Measurements from ENCODE around the gene PAQR6.
A peak's percentile ranks its signal among the peaks of the same experiment; 100 is the strongest.

PAQR6 gene

DNA sequence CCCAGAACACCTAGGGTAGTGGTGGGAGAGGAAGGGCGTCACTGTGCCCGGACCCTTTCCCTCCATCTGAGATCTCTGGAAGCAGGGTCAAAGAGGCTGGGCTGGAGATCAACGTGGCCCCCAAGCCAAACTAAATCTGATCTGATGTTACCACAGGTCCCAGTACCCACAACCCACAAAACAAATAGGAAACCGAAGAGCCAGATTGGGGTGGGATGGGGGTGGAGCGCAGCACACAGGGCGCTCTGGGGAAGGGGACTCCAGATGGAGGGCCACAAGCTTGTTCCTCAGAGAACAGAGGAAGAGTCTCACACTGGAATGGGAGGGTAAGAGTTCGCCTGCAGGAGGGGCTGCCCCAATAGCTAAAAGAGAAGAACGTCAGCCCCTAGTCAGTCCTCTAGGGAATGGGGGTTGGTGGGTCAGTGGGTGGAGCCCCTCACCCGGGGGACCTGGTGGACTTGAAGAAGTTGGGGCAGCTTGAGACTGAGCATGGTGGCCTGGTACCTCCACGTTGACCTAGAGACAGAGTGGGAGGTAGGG is 1.5 kb downstream of the PAQR6 start:
- peak overlapping the region in 1 of 2 donors; percentile 57 for H3K4me3 ChIP-seq (ENCODE audit: low read length in 2 of 2)
- H3K27ac ChIP-seq (ENCODE audit: low read length): no peak overlapping the region
- H3K27me3 ChIP-seq (ENCODE audit: control insufficient read depth in 1 of 2, insufficient read depth in 2 of 2, low read length in 2 of 2): peaks cover 22 to 32% of the 10 kb centered on the region in 2 donors
- peaks cover 15 to 20% of the 10 kb centered on the region in 2 donors for H3K36me3 ChIP-seq (ENCODE audit: control insufficient read depth in 2 of 2, insufficient read depth in 2 of 2, low read length in 2 of 2)
- H3K4me1 ChIP-seq (ENCODE audit: control insufficient read depth, insufficient read depth, low read length): peaks cover 32% of the 10 kb centered on the region
- no peaks in the 10 kb centered on the region for H3K9me3 ChIP-seq (ENCODE audit: control insufficient read depth in 2 of 2, low read length in 2 of 2)
- H3K9ac ChIP-seq (ENCODE audit: low read length in 2 of 2): no peak overlapping the region

DNA sequence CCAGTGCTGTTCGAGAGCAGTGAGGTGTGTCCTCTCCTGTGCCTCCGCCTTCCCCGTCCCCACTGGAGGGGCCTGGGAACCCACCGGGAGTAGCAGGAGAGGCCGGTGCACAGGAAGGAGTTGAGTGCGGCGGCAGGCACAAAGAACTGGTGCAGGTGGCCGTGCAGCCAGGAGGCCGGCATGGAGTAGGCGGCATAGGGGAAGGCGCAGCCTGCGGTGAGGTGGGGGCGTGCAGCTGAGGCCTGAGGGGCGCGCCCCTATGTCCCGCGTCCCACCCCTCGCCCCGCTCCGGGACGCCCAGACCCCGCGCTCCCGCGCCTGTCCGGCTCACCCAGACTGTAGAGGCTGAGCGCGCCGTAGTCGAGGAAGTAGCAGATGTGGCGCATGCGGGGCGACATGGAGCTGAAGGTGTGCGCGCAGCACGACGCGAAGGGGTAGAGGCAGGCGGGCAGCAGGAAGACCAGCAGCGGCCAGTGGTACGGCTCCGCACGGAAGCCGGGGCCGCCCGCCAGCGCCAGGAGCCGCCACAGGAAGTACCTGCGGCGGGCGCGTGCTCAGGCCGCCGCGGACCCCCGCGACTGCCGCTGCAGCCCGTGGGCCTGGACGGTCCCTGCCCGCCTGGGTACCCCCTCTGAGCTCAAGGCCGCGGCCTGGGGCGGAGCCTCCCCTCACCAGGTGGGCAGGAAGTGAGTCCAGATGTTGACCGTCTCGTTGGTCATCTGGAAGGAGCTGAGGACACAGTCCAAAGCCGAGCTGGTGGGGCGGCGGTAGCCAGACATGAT is 2.2 kb downstream of the PAQR6 start:
- H3K36me3 ChIP-seq (ENCODE audit: control insufficient read depth in 2 of 2, insufficient read depth in 2 of 2, low read length in 2 of 2): peaks cover 14% of the 10 kb centered on the region in 2 donors
- peaks cover 22 to 32% of the 10 kb centered on the region in 2 donors for H3K27me3 ChIP-seq (ENCODE audit: control insufficient read depth in 1 of 2, insufficient read depth in 2 of 2, low read length in 2 of 2)
- no peaks in the 10 kb centered on the region for H3K9me3 ChIP-seq (ENCODE audit: control insufficient read depth in 2 of 2, low read length in 2 of 2)
- H3K4me3 ChIP-seq (ENCODE audit: low read length in 2 of 2): peak overlapping the region in 1 of 2 donors; percentile 57
- H3K4me1 ChIP-seq (ENCODE audit: control insufficient read depth, insufficient read depth, low read length): peaks cover 31% of the 10 kb centered on the region
- no peak overlapping the region for H3K9ac ChIP-seq (ENCODE audit: low read length in 2 of 2)
- H3K27ac ChIP-seq (ENCODE audit: low read length): no peak overlapping the region

DNA sequence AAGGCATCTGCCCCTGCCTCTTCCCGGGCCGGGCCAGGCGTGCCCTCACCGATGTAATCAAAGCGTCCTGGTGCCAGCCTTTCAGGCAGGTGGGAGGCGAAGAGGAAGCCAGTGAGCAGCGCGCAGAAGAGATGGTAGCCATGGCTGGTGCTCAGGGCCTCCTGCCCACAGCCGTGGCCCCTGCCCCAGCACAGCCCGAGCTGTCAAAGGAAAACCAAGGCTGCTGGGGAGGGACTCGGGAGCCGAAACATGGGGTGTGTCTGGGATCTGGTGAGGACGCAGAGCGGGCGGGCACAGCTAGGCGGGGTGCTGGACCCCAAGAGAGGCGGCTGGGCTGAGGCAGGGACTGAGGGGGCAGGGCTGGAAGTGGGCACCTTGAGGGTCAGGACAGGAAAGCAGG is 3.1 kb downstream of the PAQR6 start:
- Histone ChIP-seq H3K4me3 (ENCODE audit: low read length in 2 of 2) (no peak overlapping the region), H3K27ac (ENCODE audit: low read length) (no peak overlapping the region), H3K4me1 (ENCODE audit: control insufficient read depth, insufficient read depth, low read length) (peaks cover 30% of the 10 kb centered on the region), H3K9ac (ENCODE audit: low read length in 2 of 2) (no peak overlapping the region), H3K36me3 (ENCODE audit: control insufficient read depth in 2 of 2, insufficient read depth in 2 of 2, low read length in 2 of 2) (peaks cover 4 to 13% of the 10 kb centered on the region in 2 donors), H3K27me3 (ENCODE audit: control insufficient read depth in 1 of 2, insufficient read depth in 2 of 2, low read length in 2 of 2) (peaks cover 22 to 32% of the 10 kb centered on the region in 2 donors), H3K9me3 (ENCODE audit: control insufficient read depth in 2 of 2, low read length in 2 of 2) (no peaks in the 10 kb centered on the region)

DNA sequence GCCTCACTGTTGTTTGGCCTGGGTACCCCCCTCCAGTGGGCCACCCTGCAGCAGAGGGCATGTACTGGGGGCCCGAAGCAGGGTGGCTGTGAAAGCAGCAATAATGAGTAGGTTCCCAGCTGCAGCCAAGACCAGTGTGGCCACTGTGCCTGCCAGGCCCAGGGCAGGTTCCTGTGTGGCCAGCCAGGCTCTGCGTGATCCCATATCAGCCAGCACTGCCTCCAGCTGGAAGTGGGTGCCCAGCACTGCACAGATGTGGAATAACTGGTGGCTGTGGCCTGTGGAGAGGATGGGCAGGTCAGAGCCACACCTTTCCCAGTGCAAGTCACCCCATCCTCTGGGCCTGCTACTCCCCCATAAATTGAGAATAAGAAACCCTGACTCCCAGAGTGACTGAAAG is 3.7 kb downstream of the PAQR6 start:
- H3K27me3 ChIP-seq (ENCODE audit: control insufficient read depth in 1 of 2, insufficient read depth in 2 of 2, low read length in 2 of 2): peaks cover 22 to 32% of the 10 kb centered on the region in 2 donors
- H3K9ac ChIP-seq (ENCODE audit: low read length in 2 of 2): no peak overlapping the region
- no peak overlapping the region for H3K27ac ChIP-seq (ENCODE audit: low read length)
- no peak overlapping the region for H3K4me3 ChIP-seq (ENCODE audit: low read length in 2 of 2)
- peaks cover 30% of the 10 kb centered on the region for H3K4me1 ChIP-seq (ENCODE audit: control insufficient read depth, insufficient read depth, low read length)
- no peaks in the 10 kb centered on the region for H3K9me3 ChIP-seq (ENCODE audit: control insufficient read depth in 2 of 2, low read length in 2 of 2)
- H3K36me3 ChIP-seq (ENCODE audit: control insufficient read depth in 2 of 2, insufficient read depth in 2 of 2, low read length in 2 of 2): peaks cover 7 to 14% of the 10 kb centered on the region in 2 donors

DNA sequence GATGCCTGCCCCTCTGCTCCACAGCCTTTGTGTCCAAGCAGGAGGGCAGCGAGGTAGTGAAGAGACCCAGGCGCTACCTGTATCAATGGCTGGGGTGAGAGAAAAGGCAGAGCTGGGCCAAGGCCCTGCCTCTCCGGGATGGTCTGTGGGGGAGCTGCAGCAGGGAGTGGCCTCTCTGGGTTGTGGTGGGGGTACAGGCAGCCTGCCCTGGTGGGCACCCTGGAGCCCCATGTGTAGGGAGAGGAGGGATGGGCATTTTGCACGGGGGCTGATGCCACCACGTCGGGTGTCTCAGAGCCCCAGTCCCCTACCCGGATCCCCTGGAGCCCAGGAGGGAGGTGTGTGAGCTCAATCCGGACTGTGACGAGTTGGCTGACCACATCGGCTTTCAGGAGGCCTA is 5.1 kb downstream of the PAQR6 start:
- H3K4me3 ChIP-seq (ENCODE audit: low read length in 2 of 2): no peak overlapping the region
- H3K27ac ChIP-seq (ENCODE audit: low read length): no peak overlapping the region
- peaks cover 26% of the 10 kb centered on the region for H3K4me1 ChIP-seq (ENCODE audit: control insufficient read depth, insufficient read depth, low read length)
- H3K9me3 ChIP-seq (ENCODE audit: control insufficient read depth in 2 of 2, low read length in 2 of 2): no peaks in the 10 kb centered on the region
- peaks cover 22 to 32% of the 10 kb centered on the region in 2 donors for H3K27me3 ChIP-seq (ENCODE audit: control insufficient read depth in 1 of 2, insufficient read depth in 2 of 2, low read length in 2 of 2)
- peaks cover 17 to 19% of the 10 kb centered on the region in 2 donors for H3K36me3 ChIP-seq (ENCODE audit: control insufficient read depth in 2 of 2, insufficient read depth in 2 of 2, low read length in 2 of 2)
- no peak overlapping the region for H3K9ac ChIP-seq (ENCODE audit: low read length in 2 of 2)

DNA sequence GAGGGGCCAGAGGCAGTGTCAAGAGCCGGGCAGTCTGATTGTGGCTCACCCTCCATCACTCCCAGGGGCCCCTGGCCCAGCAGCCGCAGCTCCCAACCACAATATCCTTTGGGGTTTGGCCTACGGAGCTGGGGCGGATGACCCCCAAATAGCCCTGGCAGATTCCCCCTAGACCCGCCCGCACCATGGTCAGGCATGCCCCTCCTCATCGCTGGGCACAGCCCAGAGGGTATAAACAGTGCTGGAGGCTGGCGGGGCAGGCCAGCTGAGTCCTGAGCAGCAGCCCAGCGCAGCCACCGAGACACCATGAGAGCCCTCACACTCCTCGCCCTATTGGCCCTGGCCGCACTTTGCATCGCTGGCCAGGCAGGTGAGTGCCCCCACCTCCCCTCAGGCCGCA is 5.9 kb downstream of the PAQR6 start, which contains the start of gene BGLAP:
Gene BGLAP, plus strand, starts transcription at position 259 of the 400 bp plus-strand sequence. Its CDS starts 48 bp downstream, at position 307.
- Histone ChIP-seq H3K4me3 (ENCODE audit: low read length in 2 of 2) (no peak within 1 kb of the TSS), H3K36me3 (ENCODE audit: control insufficient read depth in 2 of 2, insufficient read depth in 2 of 2, low read length in 2 of 2) (peaks cover 19 to 22% of the 10 kb centered on the region in 2 donors), H3K27ac (ENCODE audit: low read length) (no peak within 1 kb of the TSS), H3K27me3 (ENCODE audit: control insufficient read depth in 1 of 2, insufficient read depth in 2 of 2, low read length in 2 of 2) (peaks cover 21 to 29% of the 10 kb centered on the region in 2 donors), H3K4me1 (ENCODE audit: control insufficient read depth, insufficient read depth, low read length) (peaks cover 17% of the 10 kb centered on the region), H3K9ac (ENCODE audit: low read length in 2 of 2) (no peak within 1 kb of the TSS), H3K9me3 (ENCODE audit: control insufficient read depth in 2 of 2, low read length in 2 of 2) (no peaks in the 10 kb centered on the region)

DNA sequence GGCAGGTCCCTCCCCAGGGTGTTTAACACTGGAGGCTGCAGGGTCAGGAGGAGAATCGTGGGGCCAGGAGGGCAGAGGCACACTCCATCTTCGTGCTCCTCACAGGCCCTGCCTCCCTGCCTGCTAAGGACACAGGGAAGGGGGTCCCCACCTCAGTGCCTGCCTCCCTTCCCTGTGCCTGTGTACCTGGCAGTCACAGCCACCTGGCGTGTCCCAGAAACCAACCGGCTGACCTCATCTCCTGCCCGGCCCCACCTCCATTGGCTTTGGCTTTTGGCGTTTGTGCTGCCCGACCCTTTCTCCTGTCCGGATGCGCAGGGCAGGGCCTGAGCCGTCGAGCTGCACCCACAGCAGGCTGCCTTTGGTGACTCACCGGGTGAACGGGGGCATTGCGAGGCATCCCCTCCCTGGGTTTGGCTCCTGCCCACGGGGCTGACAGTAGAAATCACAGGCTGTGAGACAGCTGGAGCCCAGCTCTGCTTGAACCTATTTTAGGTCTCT is 6.5 kb downstream of the PAQR6 start:
- Histone ChIP-seq H3K27ac (ENCODE audit: low read length) (no peak overlapping the region), H3K27me3 (ENCODE audit: control insufficient read depth in 1 of 2, insufficient read depth in 2 of 2, low read length in 2 of 2) (peaks cover 17 to 24% of the 10 kb centered on the region in 2 donors), H3K4me3 (ENCODE audit: low read length in 2 of 2) (no peak overlapping the region), H3K9ac (ENCODE audit: low read length in 2 of 2) (no peak overlapping the region), H3K9me3 (ENCODE audit: control insufficient read depth in 2 of 2, low read length in 2 of 2) (no peaks in the 10 kb centered on the region), H3K36me3 (ENCODE audit: control insufficient read depth in 2 of 2, insufficient read depth in 2 of 2, low read length in 2 of 2) (peaks cover 23 to 27% of the 10 kb centered on the region in 2 donors), H3K4me1 (ENCODE audit: control insufficient read depth, insufficient read depth, low read length) (peaks cover 13% of the 10 kb centered on the region)

DNA sequence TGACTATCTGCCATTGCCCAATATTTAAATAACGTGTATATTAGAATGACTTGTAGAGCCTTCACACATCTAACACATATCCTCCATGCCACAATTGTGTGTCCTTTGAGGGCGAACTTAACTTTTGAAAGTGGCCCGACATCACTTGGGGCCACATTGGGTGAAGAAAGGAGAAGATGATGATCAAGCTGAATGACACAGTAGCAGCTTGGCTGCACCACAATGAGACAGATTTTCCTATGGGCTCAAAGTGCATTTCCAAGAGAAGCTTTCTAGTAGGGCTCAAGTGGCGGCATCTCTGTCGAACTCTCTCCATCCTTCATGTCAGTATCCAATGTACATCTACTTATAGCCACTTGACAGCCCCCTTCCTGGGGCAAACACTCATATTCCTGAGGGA is 9.6 kb downstream of the PAQR6 start:
- Histone ChIP-seq H3K9ac (ENCODE audit: low read length in 2 of 2) (no peak overlapping the region), H3K4me3 (ENCODE audit: low read length in 2 of 2) (no peak overlapping the region), H3K9me3 (ENCODE audit: control insufficient read depth in 2 of 2, low read length in 2 of 2) (no peaks in the 10 kb centered on the region), H3K36me3 (ENCODE audit: control insufficient read depth in 2 of 2, insufficient read depth in 2 of 2, low read length in 2 of 2) (peaks cover 42 to 47% of the 10 kb centered on the region in 2 donors), H3K27me3 (ENCODE audit: control insufficient read depth in 1 of 2, insufficient read depth in 2 of 2, low read length in 2 of 2) (no peaks in the 10 kb centered on the region), H3K27ac (ENCODE audit: low read length) (no peak overlapping the region), H3K4me1 (ENCODE audit: control insufficient read depth, insufficient read depth, low read length) (no peaks in the 10 kb centered on the region)

- no peaks in the 10 kb centered on the region for H3K4me1 ChIP-seq (ENCODE audit: control insufficient read depth, insufficient read depth, low read length)
- H3K27ac ChIP-seq (ENCODE audit: low read length): no peak overlapping the region
- H3K9ac ChIP-seq (ENCODE audit: low read length in 2 of 2): no peak overlapping the region
- peaks cover 44 to 45% of the 10 kb centered on the region in 2 donors for H3K36me3 ChIP-seq (ENCODE audit: control insufficient read depth in 2 of 2, insufficient read depth in 2 of 2, low read length in 2 of 2)
- H3K27me3 ChIP-seq (ENCODE audit: control insufficient read depth in 1 of 2, insufficient read depth in 2 of 2, low read length in 2 of 2): no peaks in the 10 kb centered on the region
- no peak overlapping the region for H3K4me3 ChIP-seq (ENCODE audit: low read length in 2 of 2)
- no peaks in the 10 kb centered on the region for H3K9me3 ChIP-seq (ENCODE audit: control insufficient read depth in 2 of 2, low read length in 2 of 2)
Measured at GRCh38 chr1:156236164-156236563, 11.7 kb downstream of the PAQR6 start.

- Histone ChIP-seq H3K36me3 (ENCODE audit: control insufficient read depth in 2 of 2, insufficient read depth in 2 of 2, low read length in 2 of 2) (peaks cover 31 to 37% of the 10 kb centered on the region in 2 donors), H3K4me3 (ENCODE audit: low read length in 2 of 2) (no peak overlapping the region), H3K9me3 (ENCODE audit: control insufficient read depth in 2 of 2, low read length in 2 of 2) (no peaks in the 10 kb centered on the region), H3K9ac (ENCODE audit: low read length in 2 of 2) (no peak overlapping the region), H3K27ac (ENCODE audit: low read length) (no peak overlapping the region), H3K4me1 (ENCODE audit: control insufficient read depth, insufficient read depth, low read length) (peaks cover 3% of the 10 kb centered on the region), H3K27me3 (ENCODE audit: control insufficient read depth in 1 of 2, insufficient read depth in 2 of 2, low read length in 2 of 2) (no peaks in the 10 kb centered on the region)
Measured at GRCh38 chr1:156233426-156234127, 14.3 kb downstream of the PAQR6 start.
